ENCODE results near the gene TBL2.
A peak's percentile ranks its signal among the peaks of the same experiment; 100 is the strongest.
"Not testable (repeated sequence)": the region's sequence is repeated elsewhere in the genome, so short reads cannot be mapped to it uniquely, and the experiment has no call there.

The TBL2 gene

GRCh38 chr7:73606801-73607691 lies 28.7 kb upstream of the TBL2 start:
- peak; percentile 28 to 30 for DNase-seq (ENCODE audit: low read depth in 2 of 2)

- no peak for DNase-seq (ENCODE audit: low read depth in 2 of 2)
Observed at GRCh38 chr7:73605601-73606220, 27.3 kb upstream of the TBL2 start.

GRCh38 chr7:73602721-73603651 lies 24.6 kb upstream of the TBL2 start:
- no peak for DNase-seq (ENCODE audit: low read depth in 2 of 2)

GRCh38 chr7:73599916-73600315 lies 21.5 kb upstream of the TBL2 start:
- no peak for DNase-seq (ENCODE audit: low read depth in 2 of 2)

- DNase-seq (ENCODE audit: low read depth in 2 of 2), result no peak
Observed at GRCh38 chr7:73599151-73599882, 20.9 kb upstream of the TBL2 start.

GRCh38 chr7:73597978-73598782 lies 19.8 kb upstream of the TBL2 start:
- no peak for DNase-seq (ENCODE audit: low read depth in 2 of 2)

- DNase-seq (ENCODE audit: low read depth in 2 of 2), result no peak
Observed at GRCh38 chr7:73596191-73597065, 18.0 kb upstream of the TBL2 start.

- DNase-seq (ENCODE audit: low read depth in 2 of 2), result no peak
Observed at GRCh38 chr7:73595358-73595757, 17.0 kb upstream of the TBL2 start.

- DNase-seq (ENCODE audit: low read depth in 2 of 2), result no peak
Observed at GRCh38 chr7:73593207-73594045, 15.0 kb upstream of the TBL2 start.

GRCh38 chr7:73586911-73587310 lies 8.5 kb upstream of the TBL2 start:
- DNase-seq (ENCODE audit: low read depth in 2 of 2), result no peak

- no peak for DNase-seq (ENCODE audit: low read depth in 2 of 2)
Observed at GRCh38 chr7:73585196-73585595, 6.8 kb upstream of the TBL2 start.

GRCh38 chr7:73582664-73583202 lies 4.4 kb upstream of the TBL2 start:
- no peak for DNase-seq (ENCODE audit: low read depth in 2 of 2)

GRCh38 chr7:73581006-73581405 lies 2.6 kb upstream of the TBL2 start:
- not testable (repeated sequence) for DNase-seq (ENCODE audit: low read depth in 2 of 2)

- no peak for DNase-seq (ENCODE audit: low read depth in 2 of 2)
Observed at GRCh38 chr7:73577627-73578341, 595 bp downstream of the TBL2 start.

GRCh38 chr7:73573791-73574190 lies 4.6 kb downstream of the TBL2 start:
- DNase-seq (ENCODE audit: low read depth in 2 of 2), result no peak

- DNase-seq (ENCODE audit: low read depth in 2 of 2), result no peak
Observed at GRCh38 chr7:73573276-73573675, 5.1 kb downstream of the TBL2 start.

GRCh38 chr7:73572767-73573186 lies 5.6 kb downstream of the TBL2 start:
- no peak for DNase-seq (ENCODE audit: low read depth in 2 of 2)

- no peak for DNase-seq (ENCODE audit: low read depth in 2 of 2)
Observed at GRCh38 chr7:73570977-73571376, 7.4 kb downstream of the TBL2 start.
